ENCODE data around the gene WIPF1.

The WIPF1 gene

DNA sequence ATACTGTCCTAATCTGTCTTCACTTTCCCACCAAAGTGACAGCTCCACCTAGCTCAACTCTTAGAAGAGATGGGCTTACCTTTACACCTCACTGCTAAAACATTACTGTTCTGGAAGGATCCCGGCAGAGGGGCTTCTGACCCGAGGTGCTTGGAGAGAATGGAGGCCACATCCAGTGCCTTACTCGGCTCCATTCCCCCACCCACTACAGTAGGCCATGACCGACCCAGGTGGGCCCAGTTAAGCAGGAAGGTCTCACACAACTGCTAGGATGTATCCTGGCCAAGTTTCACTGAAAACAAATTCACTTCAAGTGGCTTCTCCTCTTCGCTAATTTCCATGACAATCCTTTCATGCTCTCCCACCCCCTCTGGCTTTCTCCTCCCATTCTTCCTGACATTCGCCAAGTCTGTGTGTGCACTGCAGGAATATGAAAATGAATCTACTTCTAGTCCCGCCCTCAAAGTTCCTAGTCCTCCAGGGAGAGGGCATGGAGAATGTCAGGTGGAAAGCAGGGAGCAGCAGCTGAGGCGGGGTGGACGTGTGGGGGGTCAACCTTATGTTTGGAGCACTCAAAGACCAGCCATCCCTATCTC is 11.8 kb downstream of the WIPF1 start:
- in situ Hi-C loops (cut with MboI; ENCODE audit: low sequenced_read_pairs, unreplicated experiment), result no loop called here
- TF ChIP-seq, protein P1, sequence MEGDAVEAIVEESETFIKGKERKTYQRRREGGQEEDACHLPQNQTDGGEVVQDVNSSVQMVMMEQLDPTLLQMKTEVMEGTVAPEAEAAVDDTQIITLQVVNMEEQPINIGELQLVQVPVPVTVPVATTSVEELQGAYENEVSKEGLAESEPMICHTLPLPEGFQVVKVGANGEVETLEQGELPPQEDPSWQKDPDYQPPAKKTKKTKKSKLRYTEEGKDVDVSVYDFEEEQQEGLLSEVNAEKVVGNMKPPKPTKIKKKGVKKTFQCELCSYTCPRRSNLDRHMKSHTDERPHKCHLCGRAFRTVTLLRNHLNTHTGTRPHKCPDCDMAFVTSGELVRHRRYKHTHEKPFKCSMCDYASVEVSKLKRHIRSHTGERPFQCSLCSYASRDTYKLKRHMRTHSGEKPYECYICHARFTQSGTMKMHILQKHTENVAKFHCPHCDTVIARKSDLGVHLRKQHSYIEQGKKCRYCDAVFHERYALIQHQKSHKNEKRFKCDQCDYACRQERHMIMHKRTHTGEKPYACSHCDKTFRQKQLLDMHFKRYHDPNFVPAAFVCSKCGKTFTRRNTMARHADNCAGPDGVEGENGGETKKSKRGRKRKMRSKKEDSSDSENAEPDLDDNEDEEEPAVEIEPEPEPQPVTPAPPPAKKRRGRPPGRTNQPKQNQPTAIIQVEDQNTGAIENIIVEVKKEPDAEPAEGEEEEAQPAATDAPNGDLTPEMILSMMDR (IDR thresholded peaks at IDR 0.05; ENCODE audit: borderline replicate concordance, control extremely low read depth, extremely low read depth, insufficient read depth, missing control alignments), result no peak
- no peak for DNase-seq (ENCODE audit: low spot score)

DNA sequence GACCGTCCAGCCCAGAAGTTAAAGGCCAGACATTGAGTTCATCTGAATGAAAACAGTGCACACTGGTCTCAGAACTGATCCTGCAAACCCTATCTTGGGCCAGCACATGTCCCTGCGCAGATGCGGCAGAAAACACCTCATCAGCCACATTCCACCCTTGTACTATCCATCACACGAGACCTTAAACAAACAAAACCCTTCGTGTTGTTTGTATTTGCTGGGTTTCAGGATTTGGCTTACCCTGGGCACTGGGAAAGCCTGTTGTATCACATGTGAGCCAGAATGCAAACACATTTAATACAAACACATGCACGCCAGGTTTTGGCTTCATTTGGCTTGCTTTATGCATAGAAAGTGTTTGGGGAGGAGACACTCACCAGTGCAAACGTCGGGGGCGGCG is 12.5 kb downstream of the WIPF1 start:
- in situ Hi-C loops (cut with MboI; ENCODE audit: low sequenced_read_pairs, unreplicated experiment), result no loop called here

DNA sequence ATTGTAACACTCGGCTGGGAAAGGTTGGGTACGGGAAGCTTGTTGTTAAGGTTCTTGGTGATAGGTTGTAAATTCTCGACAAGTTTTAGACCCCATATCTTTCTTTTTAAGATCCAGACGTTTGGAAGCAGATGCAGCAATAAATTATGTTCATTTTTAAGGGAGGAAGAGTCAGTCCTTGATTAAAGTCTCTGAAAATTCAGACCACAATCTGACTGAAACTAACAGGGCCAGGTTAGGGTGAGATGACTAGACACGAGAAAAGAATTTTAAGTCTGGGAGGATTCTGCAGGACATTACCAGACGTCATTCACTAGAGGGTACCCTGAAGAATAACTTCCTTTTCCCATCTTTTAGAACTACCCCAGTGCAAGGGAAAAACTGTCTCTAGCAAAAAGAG is 16.1 kb downstream of the WIPF1 start:
- TF ChIP-seq, protein P1 (IDR thresholded peaks at IDR 0.05; ENCODE audit: borderline replicate concordance, control extremely low read depth, extremely low read depth, insufficient read depth, missing control alignments), result no peak
- in situ Hi-C loops (cut with MboI; ENCODE audit: low sequenced_read_pairs, unreplicated experiment), result no loop called here
- DNase-seq (ENCODE audit: low spot score), result no peak

More for the DNA sequence above, 12.5 kb downstream of the WIPF1 start:
- TF ChIP-seq, protein P1 (IDR thresholded peaks at IDR 0.05; ENCODE audit: borderline replicate concordance, control extremely low read depth, extremely low read depth, insufficient read depth, missing control alignments), result no peak
- no peak for DNase-seq (ENCODE audit: low spot score)

DNA sequence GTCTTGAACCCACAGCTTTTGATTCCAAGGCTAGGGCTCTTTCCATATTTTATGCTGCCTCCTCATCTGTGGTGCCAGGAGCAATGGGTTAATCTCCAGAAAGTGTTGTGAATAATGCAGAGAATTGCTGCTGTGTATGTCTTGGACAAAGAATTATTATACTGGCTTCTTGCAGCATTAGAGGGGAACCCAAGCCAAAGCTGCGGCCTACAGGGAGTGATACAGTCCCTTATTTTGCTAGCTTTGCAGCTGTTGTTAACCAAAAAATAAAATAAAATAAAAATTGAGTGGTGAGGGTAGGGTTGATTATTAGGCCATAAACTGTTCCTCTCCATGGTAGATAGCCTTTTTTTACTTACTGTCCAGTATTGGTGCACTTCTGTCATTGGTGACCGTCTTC is 16.7 kb downstream of the WIPF1 start:
- in situ Hi-C loops (cut with MboI; ENCODE audit: low sequenced_read_pairs, unreplicated experiment), result no loop called here
- TF ChIP-seq, protein P1 (IDR thresholded peaks at IDR 0.05; ENCODE audit: borderline replicate concordance, control extremely low read depth, extremely low read depth, insufficient read depth, missing control alignments), result no peak
- DNase-seq (ENCODE audit: low spot score), result no peak

DNA sequence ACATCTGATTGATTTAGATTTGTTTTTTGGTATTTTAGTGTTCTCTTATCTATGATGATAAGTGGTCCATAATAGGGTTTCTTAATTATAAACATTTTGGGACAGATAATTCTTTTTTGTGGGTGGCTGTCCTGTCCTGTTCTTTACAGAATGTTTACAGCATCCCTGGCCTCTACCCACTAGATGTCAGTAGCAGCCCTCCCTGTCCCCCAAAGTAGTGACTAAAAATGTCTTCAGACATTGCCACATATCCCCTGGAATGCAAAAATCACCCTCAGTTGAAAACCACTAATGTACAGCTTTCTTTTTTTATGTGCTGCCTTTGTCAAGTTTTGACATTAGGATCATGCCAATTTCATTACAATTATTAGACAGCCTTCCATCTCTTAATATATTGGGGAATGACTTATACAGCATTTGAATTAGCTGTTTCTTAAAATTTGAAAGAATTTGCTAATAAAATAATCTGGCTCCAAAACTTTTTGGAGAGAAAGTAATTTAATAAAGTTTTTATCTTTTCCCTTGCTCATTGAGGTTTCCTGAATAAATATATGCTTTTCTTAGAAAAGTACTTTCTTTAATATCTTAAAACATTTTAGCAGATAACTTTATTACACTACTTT is 19.5 kb downstream of the WIPF1 start:
- no peak for DNase-seq (ENCODE audit: low spot score)
- in situ Hi-C loops (cut with MboI; ENCODE audit: low sequenced_read_pairs, unreplicated experiment), result no loop called here
- TF ChIP-seq, protein P1 (IDR thresholded peaks at IDR 0.05; ENCODE audit: borderline replicate concordance, control extremely low read depth, extremely low read depth, insufficient read depth, missing control alignments), result peak; percentile 48

DNA sequence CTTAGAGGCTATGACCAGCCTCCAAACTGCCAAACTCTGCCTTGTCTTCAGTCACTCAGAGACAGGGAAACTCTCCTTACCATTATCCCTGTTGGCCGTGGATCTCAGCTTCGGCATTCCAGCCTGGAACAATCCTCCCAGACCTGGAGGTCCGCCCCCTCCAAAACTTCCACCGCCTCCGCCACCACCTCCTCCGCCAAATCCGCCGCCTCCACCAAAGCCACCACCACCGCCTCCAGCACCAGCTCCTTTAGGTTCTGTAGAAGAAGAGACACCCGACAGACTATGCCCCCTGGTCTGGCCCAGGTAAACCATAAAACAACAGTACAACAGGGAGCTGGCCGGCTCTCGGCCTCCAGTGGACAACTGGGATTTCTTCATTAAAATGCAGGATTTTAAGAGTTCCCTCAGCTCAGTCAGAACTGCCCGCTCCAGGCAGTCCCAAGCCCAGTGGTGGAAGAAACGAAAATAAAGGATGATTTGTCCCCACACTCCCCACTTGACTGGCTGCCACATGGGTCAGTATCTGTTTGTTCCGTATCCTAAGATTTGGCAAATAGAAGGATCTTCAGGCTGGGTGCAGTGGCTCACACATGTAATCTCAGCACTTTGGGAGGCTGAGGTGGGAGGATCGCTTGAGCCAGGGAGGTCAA is 22.4 kb downstream of the WIPF1 start:
- in situ Hi-C loops (cut with MboI; ENCODE audit: low sequenced_read_pairs, unreplicated experiment), result no loop called here
- TF ChIP-seq, protein P1 (IDR thresholded peaks at IDR 0.05; ENCODE audit: borderline replicate concordance, control extremely low read depth, extremely low read depth, insufficient read depth, missing control alignments), result no peak

More for the DNA sequence above, 22.4 kb downstream of the WIPF1 start:
- DNase-seq (ENCODE audit: low spot score), result no peak
